ENCODE measurements around the gene ZHX3.

The ZHX3 gene

DNA sequence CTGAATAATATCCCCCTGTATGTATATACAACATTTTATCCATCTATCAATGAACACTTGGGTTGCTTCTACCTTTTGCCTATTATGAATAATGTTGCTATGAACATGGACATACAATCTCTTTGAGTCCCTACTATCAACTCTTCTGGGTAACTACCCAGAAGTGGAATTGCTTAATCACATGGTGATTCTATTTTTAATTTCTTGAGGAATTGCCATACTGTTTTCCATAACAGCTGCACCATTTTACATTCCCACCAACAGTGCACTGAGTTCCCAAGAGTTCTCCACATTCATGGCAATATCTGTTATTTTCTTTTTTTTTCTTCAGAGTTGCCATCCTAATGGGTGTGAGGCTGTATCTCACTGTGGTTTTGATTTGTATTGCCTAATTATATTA is 88.3 kb downstream of the ZHX3 start:
- H3K36me3 ChIP-seq (ENCODE audit: insufficient read depth, low read length): peaks cover 4% of the 10 kb centered on the region
- H3K4me1 ChIP-seq (ENCODE audit: control insufficient read depth, insufficient read depth, low read length): peaks cover 39% of the 10 kb centered on the region
- no peaks in the 10 kb centered on the region for H3K9me3 ChIP-seq (replicated peaks; ENCODE audit: low read length)
- H3K9ac ChIP-seq (ENCODE audit: low read depth, low read length): no peak overlapping the region
- no peaks in the 10 kb centered on the region for H3K27me3 ChIP-seq (ENCODE audit: control insufficient read depth, insufficient read depth, low read length)
- H3K4me3 ChIP-seq (ENCODE audit: low read length): no peak overlapping the region
- H3K4me2 ChIP-seq (ENCODE audit: low read length): no peak overlapping the region

- peaks cover 35% of the 10 kb centered on the region for H3K4me1 ChIP-seq (ENCODE audit: control insufficient read depth, insufficient read depth, low read length)
- H3K36me3 ChIP-seq (ENCODE audit: insufficient read depth, low read length): peaks cover 4% of the 10 kb centered on the region
Measured at GRCh38 chr20:41228858-41229257, 88.7 kb downstream of the ZHX3 start.

GRCh38 chr20:41226426-41226825 is 91.1 kb downstream of the ZHX3 start:
- Histone ChIP-seq H3K4me2 (ENCODE audit: low read length) (no peak overlapping the region), H3K36me3 (ENCODE audit: insufficient read depth, low read length) (peaks cover 12% of the 10 kb centered on the region), H3K27me3 (ENCODE audit: control insufficient read depth, insufficient read depth, low read length) (no peaks in the 10 kb centered on the region), H3K4me1 (ENCODE audit: control insufficient read depth, insufficient read depth, low read length) (peaks cover 28% of the 10 kb centered on the region), H3K9me3 (replicated peaks; ENCODE audit: low read length) (no peaks in the 10 kb centered on the region), H3K9ac (ENCODE audit: low read depth, low read length) (no peak overlapping the region), H3K4me3 (ENCODE audit: low read length) (no peak overlapping the region)

More at GRCh38 chr20:41228858-41229257, 88.7 kb downstream of the ZHX3 start:
- Histone ChIP-seq H3K27me3 (ENCODE audit: control insufficient read depth, insufficient read depth, low read length) (no peaks in the 10 kb centered on the region), H3K4me3 (ENCODE audit: low read length) (no peak overlapping the region), H3K9ac (ENCODE audit: low read depth, low read length) (no peak overlapping the region), H3K9me3 (replicated peaks; ENCODE audit: low read length) (no peaks in the 10 kb centered on the region), H3K4me2 (ENCODE audit: low read length) (no peak overlapping the region)

DNA sequence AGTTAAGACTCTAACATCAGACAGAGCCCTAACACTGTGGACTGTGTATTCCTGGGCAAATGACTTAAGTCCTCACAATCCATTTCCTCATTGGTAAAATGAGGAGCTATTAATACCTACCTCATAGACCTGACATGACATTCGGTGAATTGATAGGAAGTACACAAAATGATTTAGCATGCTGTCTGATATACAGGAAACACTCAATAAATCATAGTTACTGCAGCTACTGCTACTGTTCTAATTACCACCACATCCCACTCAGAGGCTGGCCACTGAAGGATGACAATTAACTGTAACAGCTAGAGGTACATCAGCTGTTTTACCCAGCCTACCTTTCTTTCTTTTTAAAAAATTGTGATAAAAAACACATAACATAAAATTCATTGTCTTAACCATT is 92.4 kb downstream of the ZHX3 start:
- Histone ChIP-seq H3K9ac (ENCODE audit: low read depth, low read length) (no peak overlapping the region), H3K4me3 (ENCODE audit: low read length) (no peak overlapping the region), H3K4me2 (ENCODE audit: low read length) (no peak overlapping the region), H3K36me3 (ENCODE audit: insufficient read depth, low read length) (peaks cover 13% of the 10 kb centered on the region), H3K27me3 (ENCODE audit: control insufficient read depth, insufficient read depth, low read length) (no peaks in the 10 kb centered on the region), H3K4me1 (ENCODE audit: control insufficient read depth, insufficient read depth, low read length) (peaks cover 27% of the 10 kb centered on the region), H3K9me3 (replicated peaks; ENCODE audit: low read length) (no peaks in the 10 kb centered on the region)

GRCh38 chr20:41224281-41224680 is 93.2 kb downstream of the ZHX3 start:
- no peak overlapping the region for H3K9ac ChIP-seq (ENCODE audit: low read depth, low read length)
- H3K4me3 ChIP-seq (ENCODE audit: low read length): no peak overlapping the region
- H3K4me2 ChIP-seq (ENCODE audit: low read length): no peak overlapping the region
- peaks cover 22% of the 10 kb centered on the region for H3K4me1 ChIP-seq (ENCODE audit: control insufficient read depth, insufficient read depth, low read length)
- H3K9me3 ChIP-seq (replicated peaks; ENCODE audit: low read length): no peaks in the 10 kb centered on the region
- H3K36me3 ChIP-seq (ENCODE audit: insufficient read depth, low read length): peaks cover 16% of the 10 kb centered on the region
- no peaks in the 10 kb centered on the region for H3K27me3 ChIP-seq (ENCODE audit: control insufficient read depth, insufficient read depth, low read length)

GRCh38 chr20:41223112-41223511 is 94.4 kb downstream of the ZHX3 start:
- no peak overlapping the region for H3K4me2 ChIP-seq (ENCODE audit: low read length)
- H3K36me3 ChIP-seq (ENCODE audit: insufficient read depth, low read length): peaks cover 19% of the 10 kb centered on the region
- H3K4me1 ChIP-seq (ENCODE audit: control insufficient read depth, insufficient read depth, low read length): peaks cover 24% of the 10 kb centered on the region

DNA sequence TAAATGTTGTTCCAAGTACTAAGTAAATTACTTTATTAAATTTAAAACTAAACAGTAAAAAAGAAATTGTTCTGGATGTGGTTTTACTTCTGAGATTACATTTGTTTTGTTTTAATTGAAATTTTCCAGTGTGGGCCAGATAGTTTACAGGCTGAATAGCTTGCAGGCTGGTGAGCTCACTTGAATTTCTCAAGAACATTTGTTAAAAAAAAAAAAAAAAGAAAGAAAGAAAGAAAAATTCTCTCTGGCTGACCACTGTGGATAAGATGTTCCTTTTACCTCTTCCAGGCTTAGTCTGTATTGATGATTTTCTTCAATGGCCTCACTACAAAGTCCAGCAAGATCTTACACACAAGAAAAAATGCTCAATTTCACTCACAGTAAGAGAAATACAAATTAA is 94.8 kb downstream of the ZHX3 start:
- no peaks in the 10 kb centered on the region for H3K9me3 ChIP-seq (replicated peaks; ENCODE audit: low read length)
- no peaks in the 10 kb centered on the region for H3K27me3 ChIP-seq (ENCODE audit: control insufficient read depth, insufficient read depth, low read length)
- peaks cover 27% of the 10 kb centered on the region for H3K4me1 ChIP-seq (ENCODE audit: control insufficient read depth, insufficient read depth, low read length)
- H3K4me2 ChIP-seq (ENCODE audit: low read length): no peak overlapping the region
- H3K36me3 ChIP-seq (ENCODE audit: insufficient read depth, low read length): peaks cover 19% of the 10 kb centered on the region
- no peak overlapping the region for H3K4me3 ChIP-seq (ENCODE audit: low read length)
- no peak overlapping the region for H3K9ac ChIP-seq (ENCODE audit: low read depth, low read length)

More at GRCh38 chr20:41223112-41223511, 94.4 kb downstream of the ZHX3 start:
- no peak overlapping the region for H3K4me3 ChIP-seq (ENCODE audit: low read length)
- H3K9me3 ChIP-seq (replicated peaks; ENCODE audit: low read length): no peaks in the 10 kb centered on the region
- no peak overlapping the region for H3K9ac ChIP-seq (ENCODE audit: low read depth, low read length)
- no peaks in the 10 kb centered on the region for H3K27me3 ChIP-seq (ENCODE audit: control insufficient read depth, insufficient read depth, low read length)

DNA sequence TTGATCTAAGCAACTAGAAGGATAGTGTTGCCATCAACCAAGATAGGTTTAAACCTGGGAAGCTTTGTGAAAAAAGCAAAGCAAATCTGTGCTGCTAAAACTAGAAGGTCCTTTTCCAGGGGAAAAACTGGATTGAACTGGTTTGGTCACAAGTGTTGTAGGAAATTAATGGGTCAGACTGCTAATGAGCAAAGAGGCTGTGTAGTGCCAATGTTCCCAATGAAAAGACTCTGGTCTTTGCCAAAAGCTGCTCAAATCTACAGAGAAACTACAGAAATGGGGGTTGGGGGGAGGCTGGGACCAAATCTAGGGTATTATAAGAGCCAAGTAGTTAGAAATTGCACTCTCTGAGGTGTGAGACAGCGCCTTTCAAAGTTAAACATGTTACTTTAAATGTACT is 95.2 kb downstream of the ZHX3 start:
- Histone ChIP-seq H3K4me1 (ENCODE audit: control insufficient read depth, insufficient read depth, low read length) (peaks cover 27% of the 10 kb centered on the region), H3K27me3 (ENCODE audit: control insufficient read depth, insufficient read depth, low read length) (no peaks in the 10 kb centered on the region), H3K36me3 (ENCODE audit: insufficient read depth, low read length) (peaks cover 19% of the 10 kb centered on the region), H3K9me3 (replicated peaks; ENCODE audit: low read length) (no peaks in the 10 kb centered on the region), H3K4me3 (ENCODE audit: low read length) (no peak overlapping the region), H3K9ac (ENCODE audit: low read depth, low read length) (no peak overlapping the region), H3K4me2 (ENCODE audit: low read length) (no peak overlapping the region)

GRCh38 chr20:41221614-41222218 is 95.8 kb downstream of the ZHX3 start:
- Histone ChIP-seq H3K9ac (ENCODE audit: low read depth, low read length) (no peak overlapping the region), H3K27me3 (ENCODE audit: control insufficient read depth, insufficient read depth, low read length) (no peaks in the 10 kb centered on the region), H3K4me1 (ENCODE audit: control insufficient read depth, insufficient read depth, low read length) (peaks cover 27% of the 10 kb centered on the region), H3K4me3 (ENCODE audit: low read length) (no peak overlapping the region), H3K9me3 (replicated peaks; ENCODE audit: low read length) (no peaks in the 10 kb centered on the region), H3K36me3 (ENCODE audit: insufficient read depth, low read length) (peaks cover 19% of the 10 kb centered on the region), H3K4me2 (ENCODE audit: low read length) (no peak overlapping the region)

GRCh38 chr20:41219824-41220223 is 97.7 kb downstream of the ZHX3 start:
- no peak overlapping the region for H3K4me3 ChIP-seq (ENCODE audit: low read length)
- peaks cover 19% of the 10 kb centered on the region for H3K36me3 ChIP-seq (ENCODE audit: insufficient read depth, low read length)
- H3K9me3 ChIP-seq (replicated peaks; ENCODE audit: low read length): no peaks in the 10 kb centered on the region
- peaks cover 27% of the 10 kb centered on the region for H3K4me1 ChIP-seq (ENCODE audit: control insufficient read depth, insufficient read depth, low read length)
- H3K9ac ChIP-seq (ENCODE audit: low read depth, low read length): no peak overlapping the region
- H3K27me3 ChIP-seq (ENCODE audit: control insufficient read depth, insufficient read depth, low read length): no peaks in the 10 kb centered on the region
- H3K4me2 ChIP-seq (ENCODE audit: low read length): no peak overlapping the region

DNA sequence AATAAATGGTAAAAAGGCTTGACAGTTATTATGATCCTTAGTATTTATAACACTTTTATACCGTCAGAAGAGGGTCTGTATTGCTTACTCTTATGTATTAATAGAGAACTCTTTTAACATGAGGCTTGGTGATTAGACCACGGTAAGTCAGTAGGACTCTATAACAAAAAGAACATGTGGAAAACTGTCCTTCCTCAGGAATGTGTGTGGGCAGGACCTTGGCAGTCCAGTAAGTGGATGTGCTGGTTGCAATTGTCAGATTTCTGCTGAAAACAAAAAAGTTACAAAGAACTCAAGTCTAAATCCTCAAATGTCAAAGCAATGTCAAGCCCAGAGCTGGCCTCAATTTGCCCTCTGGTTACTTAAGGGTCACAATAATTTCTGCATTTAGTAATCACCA is 99.1 kb downstream of the ZHX3 start:
- Histone ChIP-seq H3K4me1 (ENCODE audit: control insufficient read depth, insufficient read depth, low read length) (peaks cover 30% of the 10 kb centered on the region), H3K36me3 (ENCODE audit: insufficient read depth, low read length) (peaks cover 19% of the 10 kb centered on the region), H3K4me3 (ENCODE audit: low read length) (no peak overlapping the region), H3K4me2 (ENCODE audit: low read length) (peak overlapping the region; percentile 38), H3K9me3 (replicated peaks; ENCODE audit: low read length) (no peaks in the 10 kb centered on the region), H3K27me3 (ENCODE audit: control insufficient read depth, insufficient read depth, low read length) (no peaks in the 10 kb centered on the region), H3K9ac (ENCODE audit: low read depth, low read length) (no peak overlapping the region)

DNA sequence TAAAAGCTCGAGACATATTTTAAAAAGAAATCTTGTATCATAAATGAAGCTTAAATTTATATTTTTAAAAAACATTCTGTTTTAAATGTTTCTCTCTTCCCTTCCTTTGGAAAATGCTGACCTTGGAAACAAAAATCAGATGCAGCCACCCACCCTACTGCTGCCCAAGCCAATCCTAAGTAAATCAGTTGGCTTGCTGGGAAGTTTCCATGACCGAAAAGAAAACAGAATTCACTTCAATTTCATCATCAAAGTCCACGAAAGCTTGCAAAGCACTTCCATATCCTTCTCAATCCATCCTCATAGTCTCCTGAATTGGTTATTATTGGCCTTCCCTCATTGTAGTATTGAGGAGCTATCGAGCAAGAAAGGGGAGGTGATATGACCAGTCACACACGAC is 100.1 kb downstream of the ZHX3 start:
- no peaks in the 10 kb centered on the region for H3K27me3 ChIP-seq (ENCODE audit: control insufficient read depth, insufficient read depth, low read length)
- no peak overlapping the region for H3K4me3 ChIP-seq (ENCODE audit: low read length)
- H3K4me2 ChIP-seq (ENCODE audit: low read length): no peak overlapping the region
- peaks cover 19% of the 10 kb centered on the region for H3K36me3 ChIP-seq (ENCODE audit: insufficient read depth, low read length)
- no peaks in the 10 kb centered on the region for H3K9me3 ChIP-seq (replicated peaks; ENCODE audit: low read length)
- no peak overlapping the region for H3K9ac ChIP-seq (ENCODE audit: low read depth, low read length)
- peaks cover 33% of the 10 kb centered on the region for H3K4me1 ChIP-seq (ENCODE audit: control insufficient read depth, insufficient read depth, low read length)

Data from skeletal muscle satellite cell (primary cell).